HG03103 (cell line): ENCODE data around the gene SGMS2.

ENCODE experiments used
- ATAC-seq: cut with Tn5 transposase; IDR thresholded peaks from one replicate; pipeline ENCODE4 v1.9.1; 2021; ENCODE audit warnings: low read depth; ENCODE audit not compliant: unreplicated experiment

Gene SGMS2

GRCh38 chr4:107863850-107864371 is 39.2 kb downstream of the SGMS2 start:
- no peak for ATAC-seq

- no peak for ATAC-seq
These were observed 42.0 kb downstream of the SGMS2 start for GRCh38 chr4:107866726-107867125.

DNA sequence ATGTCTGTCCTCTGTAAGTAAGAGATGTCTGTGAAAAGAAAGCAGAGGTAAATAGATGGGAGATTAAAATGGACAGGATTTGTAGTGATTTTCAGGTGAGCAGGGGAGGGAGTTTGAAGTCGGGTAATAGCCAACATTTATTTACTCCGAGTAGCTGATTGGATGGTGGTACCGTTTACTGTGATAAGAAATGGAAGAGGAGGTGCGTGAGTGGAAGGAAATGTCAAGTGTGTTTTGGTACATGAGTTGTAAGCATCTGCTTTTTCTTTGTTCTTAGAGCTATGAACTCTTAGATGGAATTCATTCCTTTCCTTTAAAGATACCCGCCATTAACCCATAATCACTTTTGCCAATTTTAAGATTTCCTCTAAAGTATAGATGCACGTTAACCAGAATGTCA is 45.5 kb downstream of the SGMS2 start:
- no peak for ATAC-seq

- ATAC-seq = no peak
These were observed 46.4 kb downstream of the SGMS2 start for GRCh38 chr4:107870916-107871786.

GRCh38 chr4:107874024-107874423 is 49.3 kb downstream of the SGMS2 start:
- ATAC-seq = no peak

DNA sequence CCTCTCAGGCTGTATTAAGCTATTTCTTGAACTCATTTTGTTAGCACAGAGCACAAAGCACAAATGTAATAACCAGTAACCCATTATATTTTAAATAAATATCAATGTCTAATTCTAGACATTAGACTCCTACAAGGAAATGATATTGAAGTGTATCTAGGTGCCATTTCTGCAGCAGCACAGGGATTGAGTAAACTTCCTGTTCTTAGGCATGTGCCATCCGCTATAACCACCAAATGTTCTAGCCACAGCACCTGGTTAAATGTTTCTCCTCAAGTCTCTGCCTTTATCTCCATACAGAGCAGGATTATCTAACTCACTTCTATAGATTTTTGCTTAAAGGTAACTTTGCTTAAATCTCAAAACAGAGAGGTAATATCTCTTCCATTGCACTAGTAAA is 51.4 kb downstream of the SGMS2 start:
- ATAC-seq = no peak

GRCh38 chr4:107877361-107877760 is 52.6 kb downstream of the SGMS2 start:
- ATAC-seq = no peak

DNA sequence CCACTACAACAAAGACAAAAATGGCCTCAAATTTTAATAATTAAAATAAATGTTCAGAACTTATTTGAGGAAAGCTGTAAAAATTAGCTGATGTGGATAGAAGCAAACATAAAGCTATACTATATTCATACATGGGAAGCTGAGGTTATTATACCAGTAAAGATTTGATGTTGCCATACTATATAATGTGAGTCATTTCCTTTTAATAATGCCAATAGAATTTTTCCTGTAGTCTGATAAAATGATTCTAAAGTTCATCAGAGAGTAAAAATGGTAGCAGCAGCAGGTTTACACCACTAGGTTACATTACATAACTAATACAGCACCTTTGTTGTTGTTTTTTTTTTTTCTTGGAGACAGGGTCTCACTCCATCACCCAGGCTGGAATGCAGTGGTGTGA is 61.1 kb downstream of the SGMS2 start:
- ATAC-seq = no peak

- ATAC-seq = no peak
These were observed 63.5 kb downstream of the SGMS2 start for GRCh38 chr4:107888237-107888636.

DNA sequence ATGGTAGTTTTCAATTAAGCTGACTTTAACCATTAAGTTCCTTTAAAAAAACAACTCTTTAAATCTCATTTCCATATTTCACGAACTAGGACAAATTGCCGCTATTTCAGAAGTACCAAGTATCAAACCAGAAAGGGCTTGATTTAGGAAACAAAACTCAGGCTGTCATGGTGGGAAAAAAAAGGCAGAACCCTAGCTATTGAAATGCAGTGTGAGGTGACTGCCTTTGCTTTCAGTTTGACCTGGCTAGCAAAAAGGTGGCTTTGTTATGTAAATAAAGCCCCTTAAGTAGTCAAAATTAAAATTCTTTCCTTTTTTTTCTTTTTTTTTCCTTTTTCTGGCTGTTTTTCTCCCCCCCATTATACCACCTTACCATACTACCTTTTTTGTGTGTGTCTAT is 66.0 kb downstream of the SGMS2 start:
- no peak for ATAC-seq

DNA sequence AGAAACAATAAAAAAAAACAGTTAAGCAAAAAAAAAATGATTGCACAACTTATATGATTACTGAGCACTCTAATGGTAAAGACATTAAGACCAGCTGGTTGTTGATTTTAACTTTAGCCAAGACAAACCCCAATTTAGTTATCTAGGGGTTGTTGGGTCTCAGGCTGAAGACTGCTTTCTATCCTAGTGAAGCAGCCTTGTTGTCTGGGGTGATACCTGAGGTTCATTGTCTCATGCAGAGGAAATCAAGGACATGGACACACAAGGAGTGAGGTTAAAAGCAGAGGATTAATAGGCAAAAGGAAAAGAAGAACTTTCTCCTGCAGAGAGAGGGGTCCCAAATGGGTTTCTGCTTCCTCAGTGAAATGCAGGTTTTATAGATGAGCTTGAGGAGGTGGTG is 66.6 kb downstream of the SGMS2 start:
- no peak for ATAC-seq

GRCh38 chr4:107893171-107894137 is 68.7 kb downstream of the SGMS2 start:
- no peak for ATAC-seq

DNA sequence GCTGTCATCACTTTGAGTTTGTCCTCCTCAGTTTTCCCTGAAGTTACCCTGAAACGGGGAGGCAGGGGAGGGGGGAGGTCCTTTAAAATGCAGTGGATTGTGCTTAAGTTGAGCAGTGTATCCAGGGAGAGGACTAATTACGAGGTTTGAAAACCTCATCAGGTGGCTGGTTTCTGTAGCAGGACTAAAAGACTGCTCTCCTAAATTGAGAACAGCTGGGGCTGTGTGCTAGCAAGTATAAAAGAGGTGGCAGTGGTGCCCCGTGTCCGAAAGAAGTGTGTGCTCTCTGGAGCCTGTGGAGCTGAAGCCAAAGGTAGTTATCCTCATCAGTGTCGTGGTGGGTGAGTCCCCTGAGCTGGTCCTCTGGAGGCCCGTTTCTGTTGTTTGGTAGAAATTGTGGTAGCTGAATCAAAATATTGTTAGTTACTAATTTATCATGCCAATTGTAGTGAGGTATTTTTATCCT is 69.4 kb downstream of the SGMS2 start:
- no peak for ATAC-seq

DNA sequence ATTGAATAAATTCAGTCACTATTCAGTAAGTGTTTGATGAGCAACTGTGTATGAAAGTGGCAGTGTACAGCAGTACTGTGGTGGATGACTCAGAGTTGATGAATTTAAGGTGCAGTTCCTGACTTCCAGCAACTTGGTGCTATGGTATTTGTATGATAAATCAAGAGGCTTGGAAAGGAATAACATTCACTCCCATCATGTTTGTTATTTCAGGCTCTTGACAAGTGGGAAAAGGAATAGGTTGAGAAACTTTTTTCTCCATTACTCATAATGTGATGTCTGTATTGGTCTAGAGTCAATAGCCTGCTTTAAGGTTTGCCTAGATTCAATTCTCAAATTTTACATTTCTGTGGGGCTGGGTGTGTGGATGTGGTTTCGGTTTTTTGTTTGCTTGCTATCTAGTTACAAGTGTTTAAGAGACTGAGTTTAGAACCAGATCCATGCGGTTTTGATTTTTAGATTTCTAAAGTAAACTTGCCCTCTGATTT is 71.5 kb downstream of the SGMS2 start:
- ATAC-seq = no peak

DNA sequence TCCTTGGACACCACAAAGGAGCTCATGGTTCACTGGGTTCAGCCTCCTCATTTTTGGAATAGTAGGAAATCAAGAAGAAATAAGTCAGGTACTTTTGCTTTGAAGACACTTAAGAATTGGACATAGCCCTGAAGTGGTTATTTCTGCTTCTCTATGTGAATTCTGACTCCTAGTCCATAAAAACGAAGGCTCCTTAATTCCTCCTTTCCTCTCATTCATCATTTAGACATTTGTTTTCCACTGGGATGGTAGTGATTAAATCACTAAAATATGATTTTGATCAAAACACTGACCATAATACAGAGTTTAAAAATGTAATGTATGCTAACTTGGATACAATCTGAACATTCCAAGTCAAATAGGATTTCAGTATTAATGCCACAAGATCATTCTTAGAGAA is 71.9 kb downstream of the SGMS2 start:
- no peak for ATAC-seq

GRCh38 chr4:107897823-107898222 is 73.1 kb downstream of the SGMS2 start:
- no peak for ATAC-seq

DNA sequence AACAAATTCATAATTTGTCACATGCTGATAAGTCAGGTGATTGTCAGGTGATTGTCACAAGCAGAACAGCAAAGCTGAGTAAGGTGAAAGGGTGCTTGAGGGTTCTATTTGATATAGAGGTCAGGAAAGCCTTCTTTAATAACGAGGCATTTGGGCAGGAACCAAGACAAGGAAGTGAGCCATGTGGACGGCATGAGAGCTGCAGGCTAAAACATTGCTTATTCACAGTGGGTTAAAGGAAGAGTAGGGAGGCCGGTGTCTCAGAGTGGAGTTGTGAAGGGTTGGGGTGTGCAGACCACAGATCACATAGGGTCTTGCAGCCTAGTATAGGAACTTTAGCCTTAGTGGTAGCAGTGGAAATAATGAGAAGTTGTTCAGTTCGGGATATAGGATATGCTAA is 75.3 kb downstream of the SGMS2 start:
- ATAC-seq = no peak

DNA sequence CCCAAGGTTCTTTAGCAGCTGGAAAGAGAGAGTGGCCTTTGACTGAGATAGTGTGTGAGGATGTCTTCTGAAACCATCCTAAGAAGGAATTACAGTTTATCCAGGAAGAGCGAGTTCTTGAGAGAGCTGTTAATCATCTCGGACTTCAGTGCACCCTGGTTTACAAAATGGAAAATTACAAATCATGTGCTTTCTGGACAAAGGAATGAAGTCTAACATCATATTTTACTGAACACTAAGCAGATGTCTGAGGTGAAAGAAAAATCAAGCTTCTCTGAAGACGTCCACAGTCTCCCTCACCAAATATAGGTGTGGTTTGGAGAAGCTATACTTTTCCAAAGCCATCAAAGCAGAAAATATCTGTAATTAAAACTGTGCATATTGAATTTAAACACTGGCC is 75.8 kb downstream of the SGMS2 start:
- ATAC-seq = no peak

- ATAC-seq = no peak
These were observed 76.6 kb downstream of the SGMS2 start for GRCh38 chr4:107901213-107901934.

- no peak for ATAC-seq
These were observed 78.0 kb downstream of the SGMS2 start for GRCh38 chr4:107902715-107903114.
